Neural progenitor cell (in vitro differentiated cells): ENCODE measurements around the gene EFTUD2. TPM values are rescaled to one million over a fixed set of nuclear protein-coding genes. Genes with fewer than 3 reads are reported as not detected.

ENCODE experiments used
- DNase-seq: peaks from one replicate; pipeline ENCODE4 v3.0.0-alpha.2; 2016; ENCODE audit warnings: low spot score
- H2AFZ ChIP-seq: fragments of 200-600 bp; sonication (generic); replicated peaks from 2 replicates; pipeline ENCODE4 v1.6.1; 2016; ENCODE audit warnings: antibody characterized with exemption
- H3F3A ChIP-seq: fragments of 200-600 bp; sonication (generic); 2 replicates; pipeline ENCODE4 v1.6.1; 2016; ENCODE audit warnings: antibody characterized with exemption, low read depth
- H3K27ac ChIP-seq: fragments of 200-600 bp; sonication (generic); 2 replicates; pipeline ENCODE4 v1.5.1; 2016; ENCODE audit warnings: mild to moderate bottlenecking
- H3K27me3 ChIP-seq: fragments of 200-600 bp; sonication (generic); 2 replicates; pipeline ENCODE4 v1.6.1; 2016; ENCODE audit warnings: mild to moderate bottlenecking, moderate library complexity
- H3K36me3 ChIP-seq: fragments of 200-600 bp; sonication (generic); 2 replicates; pipeline ENCODE4 v1.5.1; 2016
- H3K4me1 ChIP-seq: fragments of 200-600 bp; sonication (generic); 2 replicates; pipeline ENCODE4 v1.6.1; 2016; ENCODE audit warnings: mixed run types
- H3K4me2 ChIP-seq: fragments of 200-600 bp; sonication (generic); 2 replicates; pipeline ENCODE4 v1.6.1; 2016
- H3K4me3 ChIP-seq: fragments of 200-600 bp; sonication (generic); 2 replicates; pipeline ENCODE4 v1.5.1; 2016
- H3K79me2 ChIP-seq: fragments of 200-600 bp; sonication (generic); 2 replicates; pipeline ENCODE4 v1.6.1; 2016; ENCODE audit warnings: low read depth
- H3K9ac ChIP-seq: fragments of 200-600 bp; sonication (generic); 2 replicates; pipeline ENCODE4 v1.6.1; 2016
- H3K9me3 ChIP-seq: fragments of 200-600 bp; sonication (generic); 2 replicates; pipeline ENCODE4 v1.5.1; 2016; ENCODE audit warnings: low read depth
- H4K20me1 ChIP-seq: fragments of 200-600 bp; sonication (generic); 2 replicates; pipeline ENCODE4 v1.6.1; 2016; ENCODE audit warnings: low read depth
- H3K27ac Mint-ChIP-seq: 3 replicates; pipeline ENCODE4 v1.8.0; 2021; ENCODE audit warnings: mixed read lengths
- H3K27me3 Mint-ChIP-seq: 2 replicates; pipeline ENCODE4 v1.8.0; 2022; ENCODE audit warnings: low read depth, mild to moderate bottlenecking, inconsistent platforms, moderate library complexity, mixed read lengths; ENCODE audit not compliant: insufficient read depth
- H3K36me3 Mint-ChIP-seq: 3 replicates; pipeline ENCODE4 v1.8.0; 2021; ENCODE audit warnings: mixed read lengths
- H3K4me1 Mint-ChIP-seq: 3 replicates; pipeline ENCODE4 v1.8.0; 2021; ENCODE audit warnings: mixed read lengths
- H3K4me3 Mint-ChIP-seq: 3 replicates; pipeline ENCODE4 v1.8.0; 2021; ENCODE audit warnings: mild to moderate bottlenecking, moderate library complexity, mixed read lengths
- H3K9me3 Mint-ChIP-seq: 3 replicates; pipeline ENCODE4 v1.8.0; 2020; ENCODE audit warnings: mixed read lengths
- CTCF ChIP-seq: fragments of 200-600 bp; sonication (generic); IDR thresholded peaks from 2 replicates; pipeline ENCODE4 v1.5.1; 2017; ENCODE audit warnings: antibody characterized with exemption, mild to moderate bottlenecking
- EZH2 ChIP-seq: fragments of 200-600 bp; sonication (generic); IDR thresholded peaks from 2 replicates; pipeline ENCODE4 v1.6.1; 2017; ENCODE audit warnings: antibody characterized with exemption, mild to moderate bottlenecking, moderate library complexity
- EZH2phosphoT487 ChIP-seq: fragments of 200-600 bp; sonication (generic); IDR thresholded peaks from 2 replicates; pipeline ENCODE4 v1.6.1; 2017; ENCODE audit warnings: antibody characterized with exemption
- total RNA-seq: library from RNA; depleted of rRNA; stranded (reverse); fragments of >200 nt; gene quantifications from 2 replicates; pipeline ENCODE4 v1.2.3, GENCODE V29; 2015; ENCODE audit warnings: low replicate concordance

Gene EFTUD2
- total RNA-seq, 1 donor from 2014 or later = 185 TPM

- Histone ChIP-seq H3K36me3 (no peaks in the 10 kb centered on the region), H3K4me2 (no peak overlapping the region), H2AFZ (no peak overlapping the region), H3K9me3 (no peaks in the 10 kb centered on the region), H3K4me1 (peaks cover 14% of the 10 kb centered on the region), H3K4me3 (no peak overlapping the region), H3K27me3 (peaks cover 40% of the 10 kb centered on the region), H3K27ac (no peak overlapping the region), H3K9ac (no peak overlapping the region), H3K79me2 (no peaks in the 10 kb centered on the region), H4K20me1 (no peaks in the 10 kb centered on the region), H3F3A (peaks cover 8% of the 10 kb centered on the region)
- Mint-ChIP-seq H3K9me3 (no peaks in the 10 kb centered on the region), H3K27ac (peak overlapping the region; percentile 79), H3K27me3 (peaks cover 18% of the 10 kb centered on the region), H3K4me1 (peaks cover 20% of the 10 kb centered on the region), H3K4me3 (no peak overlapping the region), H3K36me3 (no peaks in the 10 kb centered on the region)
- TF ChIP-seq EZH2 (no peak), CTCF (no peak), EZH2phosphoT487 (no peak)
- peak; percentile 41 for DNase-seq
These were observed 16.9 kb upstream of the EFTUD2 start for GRCh38 chr17:44915862-44916780.

GRCh38 chr17:44915321-44915726 is 16.1 kb upstream of the EFTUD2 start, which contains the start of gene GFAP:
TSS of gene GFAP (minus strand) at chr17:44915500. CDS start at chr17:44915486, 14 bp downstream.
- Mint-ChIP-seq H3K9me3 (no peaks in the 10 kb centered on the region), H3K4me1 (peaks cover 20% of the 10 kb centered on the region), H3K27ac (peak within 1 kb of the TSS; percentile 79), H3K4me3 (no peak within 1 kb of the TSS), H3K27me3 (peaks cover 18% of the 10 kb centered on the region), H3K36me3 (no peaks in the 10 kb centered on the region)
- H3K79me2 ChIP-seq = no peaks in the 10 kb centered on the region
- no peak within 1 kb of the TSS for H2AFZ ChIP-seq
- no peaks in the 10 kb centered on the region for H3K9me3 ChIP-seq
- no peak for DNase-seq
- no peaks in the 10 kb centered on the region for H4K20me1 ChIP-seq
- no peaks in the 10 kb centered on the region for H3K36me3 ChIP-seq
- TF ChIP-seq EZH2 (no peak), CTCF (no peak), EZH2phosphoT487 (no peak)
- H3F3A ChIP-seq = peaks cover 2% of the 10 kb centered on the region
- H3K27ac ChIP-seq = no peak within 1 kb of the TSS
- H3K9ac ChIP-seq = no peak within 1 kb of the TSS
- H3K4me2 ChIP-seq = no peak within 1 kb of the TSS
- no peak within 1 kb of the TSS for H3K4me3 ChIP-seq
- peaks cover 45% of the 10 kb centered on the region for H3K27me3 ChIP-seq
- peaks cover 6% of the 10 kb centered on the region for H3K4me1 ChIP-seq

GRCh38 chr17:44914698-44915271 is 15.5 kb upstream of the EFTUD2 start:
- DNase-seq = no peak
- Mint-ChIP-seq H3K27ac (no peak overlapping the region), H3K4me1 (peaks cover 19% of the 10 kb centered on the region), H3K4me3 (no peak overlapping the region), H3K36me3 (no peaks in the 10 kb centered on the region), H3K9me3 (no peaks in the 10 kb centered on the region), H3K27me3 (peaks cover 18% of the 10 kb centered on the region)
- Histone ChIP-seq H3K4me1 (peaks cover 4% of the 10 kb centered on the region), H3F3A (no peaks in the 10 kb centered on the region), H2AFZ (no peak overlapping the region), H3K27ac (no peak overlapping the region), H3K4me3 (no peak overlapping the region), H3K9me3 (no peaks in the 10 kb centered on the region), H3K79me2 (no peaks in the 10 kb centered on the region), H3K4me2 (no peak overlapping the region), H4K20me1 (no peaks in the 10 kb centered on the region), H3K9ac (no peak overlapping the region), H3K27me3 (peaks cover 45% of the 10 kb centered on the region), H3K36me3 (no peaks in the 10 kb centered on the region)
- no peak for TF ChIP-seq CTCF
- no peak for TF ChIP-seq EZH2
- no peak for TF ChIP-seq EZH2phosphoT487
